ENCODE data around the gene MALAT1. TPM values are rescaled to one million over a fixed set of nuclear protein-coding genes. Genes with fewer than 3 reads are reported as not detected.

MALAT1 gene
- total and polyA plus RNA-seq, 2 donors (not counting 1 experiment from before 2014, with no cell fraction given): 646 to 32,417 TPM

- H3K27ac Mint-ChIP-seq: peak overlapping the region; percentile 88
- peak overlapping the region; percentile 53 to 63 for H3K27ac ChIP-seq (ENCODE audit: low read length in 2 of 2)
- ChIA-PET POLR2A (interaction anchor here (0.6 to 2.2 kb wide), 10 partner anchors 12 to 190 kb away, joined by 3 to 16 read pairs (median 5); partner anchors contain the start of genes DPF2 and ZNRD2), CTCF (interaction anchor here (0.5 to 2.1 kb wide), 7 partner anchors 8 to 161 kb away, joined by 3 to 14 read pairs (median 4); partner anchors contain the start of gene FAM89B)
- H3K4me2 ChIP-seq (replicated peaks; ENCODE audit: low read depth, low read length, poor library complexity, severe bottlenecking): peak overlapping the region; percentile 69
- intact Hi-C loops (cut with micrococcal nuclease): loop anchor here (2.0 to 10.0 kb wide), 2 partner anchors 17 to 479 kb away; partner anchors contain the start of gene SAC3D1
- H3K9me3 Mint-ChIP-seq (ENCODE audit: insufficient read depth): no peaks in the 10 kb centered on the region
- peaks cover 0 to 11% of the 10 kb centered on the region in 2 experiments for H3K36me3 ChIP-seq (replicated peaks in 1 of 2; ENCODE audit: control extremely low read depth in 1 of 2, control insufficient read depth in 1 of 2, extremely low read depth in 1 of 2, insufficient read depth in 2 of 2, low read length in 1 of 2)
- H2AFZ ChIP-seq (ENCODE audit: insufficient read depth, low read depth, low read length, poor library complexity, severe bottlenecking): peak overlapping the region; percentile 17
- peaks cover 20% of the 10 kb centered on the region for H4K20me1 ChIP-seq (ENCODE audit: control insufficient read depth, insufficient read depth, low read length, poor library complexity, severe bottlenecking)
- no peaks in the 10 kb centered on the region for H3K27me3 ChIP-seq (replicated peaks in 1 of 4; ENCODE audit: control extremely low read depth in 1 of 4, control insufficient read depth in 3 of 4, insufficient read depth in 4 of 4, low read length in 3 of 4)
- WGBS (ENCODE audit: insufficient coverage): 66% methylated on average over 6 of the region's 12 CpGs
- H3K4me1 ChIP-seq (ENCODE audit: control insufficient read depth in 2 of 2, insufficient read depth in 2 of 2, low read length in 2 of 2): peaks cover 39 to 41% of the 10 kb centered on the region in 2 donors
- peak overlapping the region; percentile 47 for H3K9ac ChIP-seq (ENCODE audit: low read length)
- peak overlapping the region in 3 of 5 experiments; percentile 6 to 33 (median 25) for H3K4me3 ChIP-seq (ENCODE audit: control extremely low read depth in 1 of 5, extremely low read depth in 1 of 5, insufficient read depth in 1 of 5, low read depth in 2 of 5, low read length in 4 of 5)
- no peak for DNase-seq
- TF ChIP-seq CTCF (IDR thresholded peaks at IDR 0.05) (no peak), EZH2 (IDR thresholded peaks at IDR 0.05; ENCODE audit: borderline replicate concordance, insufficient read depth, low read depth, low read length, poor library complexity, severe bottlenecking) (no peak)
- no peaks in the 10 kb centered on the region for H3K27me3 Mint-ChIP-seq
- H3K79me2 ChIP-seq (ENCODE audit: control insufficient read depth, insufficient read depth, low read length): peaks cover 37% of the 10 kb centered on the region
- no peaks in the 10 kb centered on the region for H3K9me3 ChIP-seq (ENCODE audit: control extremely low read depth in 1 of 3, control insufficient read depth in 2 of 3, insufficient read depth in 1 of 3, low read length in 2 of 3)
- peaks cover 39% of the 10 kb centered on the region for H3K4me1 Mint-ChIP-seq
- peak overlapping the region; percentile 80 for H3K4me3 Mint-ChIP-seq
- peak; percentile 6 for ATAC-seq (ENCODE audit: low read depth)
Measured at GRCh38 chr11:65524014-65524740, 25.3 kb downstream of the MALAT1 start.
